Type B pancreatic cell (in vitro differentiated cells): ENCODE measurements around the gene CCDC187. TPM values are rescaled to one million over a fixed set of nuclear protein-coding genes. Genes with fewer than 3 reads are reported as not detected.

Experiments used
- DNase-seq: peaks from one replicate; pipeline ENCODE4 v3.0.0; 2021; ENCODE audit warnings: mixed read lengths; ENCODE audit not compliant: unreplicated experiment; ENCODE audit errors: extremely low spot score
- H3K27ac Mint-ChIP-seq: 2 replicates; pipeline ENCODE4 v1.8.0; 2021; ENCODE audit warnings: mild to moderate bottlenecking, mixed read lengths
- H3K27me3 Mint-ChIP-seq: 2 replicates; pipeline ENCODE4 v1.8.0; 2021; ENCODE audit warnings: mixed read lengths
- H3K36me3 Mint-ChIP-seq: 2 replicates; pipeline ENCODE4 v1.8.0; 2021; ENCODE audit warnings: mixed read lengths
- H3K4me1 Mint-ChIP-seq: one replicate; pipeline ENCODE4 v1.8.0; 2021; ENCODE audit warnings: mixed read lengths; ENCODE audit not compliant: unreplicated experiment
- H3K4me3 Mint-ChIP-seq: 2 replicates; pipeline ENCODE4 v1.8.0; 2021; ENCODE audit warnings: mild to moderate bottlenecking, mixed read lengths
- H3K9me3 Mint-ChIP-seq: 2 replicates; pipeline ENCODE4 v1.8.0; 2021; ENCODE audit warnings: mixed read lengths
- total RNA-seq: library from RNA; stranded (reverse); gene quantifications from 2 replicates; pipeline ENCODE4 v1.2.1, GENCODE V29; 2021; ENCODE audit warnings: low replicate concordance
- TF ChIP-seq, protein P1 (sequence below): fragments of 200-600 bp; sonication (generic); conservative IDR thresholded peaks from 2 replicates; pipeline ENCODE4 v1.5.0; 2021; ENCODE audit warnings: antibody characterized with exemption, mild to moderate bottlenecking

Gene CCDC187
- total RNA-seq, 1 donor from 2014 or later, result 0.70 TPM

- Mint-ChIP-seq H3K36me3 (no peaks in the 10 kb centered on the region), H3K27me3 (no peaks in the 10 kb centered on the region), H3K9me3 (no peaks in the 10 kb centered on the region), H3K27ac (no peak overlapping the region), H3K4me3 (no peak overlapping the region), H3K4me1 (peaks cover 4% of the 10 kb centered on the region)
- TF ChIP-seq, protein P1, sequence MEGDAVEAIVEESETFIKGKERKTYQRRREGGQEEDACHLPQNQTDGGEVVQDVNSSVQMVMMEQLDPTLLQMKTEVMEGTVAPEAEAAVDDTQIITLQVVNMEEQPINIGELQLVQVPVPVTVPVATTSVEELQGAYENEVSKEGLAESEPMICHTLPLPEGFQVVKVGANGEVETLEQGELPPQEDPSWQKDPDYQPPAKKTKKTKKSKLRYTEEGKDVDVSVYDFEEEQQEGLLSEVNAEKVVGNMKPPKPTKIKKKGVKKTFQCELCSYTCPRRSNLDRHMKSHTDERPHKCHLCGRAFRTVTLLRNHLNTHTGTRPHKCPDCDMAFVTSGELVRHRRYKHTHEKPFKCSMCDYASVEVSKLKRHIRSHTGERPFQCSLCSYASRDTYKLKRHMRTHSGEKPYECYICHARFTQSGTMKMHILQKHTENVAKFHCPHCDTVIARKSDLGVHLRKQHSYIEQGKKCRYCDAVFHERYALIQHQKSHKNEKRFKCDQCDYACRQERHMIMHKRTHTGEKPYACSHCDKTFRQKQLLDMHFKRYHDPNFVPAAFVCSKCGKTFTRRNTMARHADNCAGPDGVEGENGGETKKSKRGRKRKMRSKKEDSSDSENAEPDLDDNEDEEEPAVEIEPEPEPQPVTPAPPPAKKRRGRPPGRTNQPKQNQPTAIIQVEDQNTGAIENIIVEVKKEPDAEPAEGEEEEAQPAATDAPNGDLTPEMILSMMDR, result no peak
- DNase-seq, result no peak
These were observed 27.1 kb upstream of the CCDC187 start for GRCh38 chr9:136331030-136331429.

GRCh38 chr9:136330406-136330990 is 26.6 kb upstream of the CCDC187 start:
- TF ChIP-seq, protein P1, result no peak
- no peaks in the 10 kb centered on the region for H3K9me3 Mint-ChIP-seq
- no peaks in the 10 kb centered on the region for H3K27me3 Mint-ChIP-seq
- no peak overlapping the region for H3K4me3 Mint-ChIP-seq
- DNase-seq, result no peak
- peaks cover 9% of the 10 kb centered on the region for H3K4me1 Mint-ChIP-seq
- H3K27ac Mint-ChIP-seq, result no peak overlapping the region
- no peaks in the 10 kb centered on the region for H3K36me3 Mint-ChIP-seq

DNA sequence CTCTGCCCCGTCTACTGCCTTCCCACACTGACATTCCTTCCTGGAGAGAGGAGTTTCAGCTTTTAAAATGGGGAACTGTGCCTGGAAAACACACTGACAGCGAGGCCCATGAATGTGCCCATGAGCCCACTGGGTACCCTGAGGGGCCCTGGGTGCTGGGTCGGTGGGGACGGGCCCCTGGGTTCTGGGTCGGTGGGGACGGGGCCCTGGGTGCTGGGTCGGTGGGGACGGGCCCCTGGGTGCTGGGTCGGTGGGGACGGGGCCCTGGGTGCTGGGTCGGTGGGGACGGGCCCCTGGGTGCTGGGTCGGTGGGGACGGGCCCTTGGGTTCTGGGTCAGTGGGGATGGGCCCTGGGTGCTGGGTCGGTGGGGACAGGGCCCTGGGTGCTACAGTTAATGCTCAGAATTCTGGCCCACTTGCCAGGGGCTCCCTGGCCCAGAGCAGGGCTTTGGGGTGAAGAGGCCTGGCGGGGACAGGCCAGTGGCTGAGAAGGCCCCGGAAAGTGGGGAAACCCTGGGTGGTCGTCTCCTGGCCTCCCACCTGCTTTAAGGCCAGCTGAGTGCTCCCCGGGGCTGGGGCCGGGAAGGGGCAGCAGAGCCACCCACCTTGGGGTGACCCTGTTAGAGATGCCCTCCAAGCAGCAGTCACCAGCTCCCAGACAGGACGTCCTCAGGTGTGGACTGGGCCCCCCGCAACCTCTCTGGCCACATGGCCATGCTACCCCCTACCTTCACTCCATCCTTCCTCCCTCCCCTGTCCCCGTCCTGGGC is 25.9 kb upstream of the CCDC187 start:
- no peaks in the 10 kb centered on the region for H3K36me3 Mint-ChIP-seq
- H3K27me3 Mint-ChIP-seq, result no peaks in the 10 kb centered on the region
- TF ChIP-seq, protein P1, result no peak
- H3K9me3 Mint-ChIP-seq, result no peaks in the 10 kb centered on the region
- no peak for DNase-seq
- H3K4me3 Mint-ChIP-seq, result peak overlapping the region; percentile 96
- H3K27ac Mint-ChIP-seq, result no peak overlapping the region
- peaks cover 9% of the 10 kb centered on the region for H3K4me1 Mint-ChIP-seq

GRCh38 chr9:136329211-136329627 is 25.3 kb upstream of the CCDC187 start:
- DNase-seq, result no peak
- Mint-ChIP-seq H3K4me1 (peaks cover 9% of the 10 kb centered on the region), H3K27ac (no peak overlapping the region), H3K27me3 (no peaks in the 10 kb centered on the region), H3K4me3 (peak overlapping the region; percentile 96), H3K36me3 (no peaks in the 10 kb centered on the region), H3K9me3 (no peaks in the 10 kb centered on the region)
- TF ChIP-seq, protein P1, result no peak

GRCh38 chr9:136328622-136329041 is 24.7 kb upstream of the CCDC187 start:
- TF ChIP-seq, protein P1, result no peak
- H3K4me1 Mint-ChIP-seq, result peaks cover 12% of the 10 kb centered on the region
- no peaks in the 10 kb centered on the region for H3K27me3 Mint-ChIP-seq
- peak overlapping the region; percentile 96 for H3K4me3 Mint-ChIP-seq
- peak overlapping the region; percentile 93 for H3K27ac Mint-ChIP-seq
- no peak for DNase-seq
- H3K9me3 Mint-ChIP-seq, result no peaks in the 10 kb centered on the region
- H3K36me3 Mint-ChIP-seq, result no peaks in the 10 kb centered on the region
